IMR-90 (cell line): ENCODE measurements around the gene DVL1. TPM values are rescaled to one million over a fixed set of nuclear protein-coding genes. Genes with fewer than 3 reads are reported as not detected.

Experiments
- ATAC-seq: fragments of 200-7000 bp; cut with Tn5 transposase; 2 replicates; pipeline ENCODE4 v1.9.1; 2020; ENCODE audit warnings: low read depth, mild to moderate bottlenecking, moderate library complexity
- BruUV-seq: library from RNA; stranded (reverse); fragments of 400-500 nt; replicated peaks from 2 replicates; lab custom pipeline; 2021; lab: Mats Ljungman, UMichigan
- CTCF ChIA-PET: fragments of 300-600 bp; formaldehyde crosslinking; extraction: SDS; loops from one replicate; lab custom pipeline; 2021; ENCODE audit warnings: antibody characterized with exemption; lab: Yijun Ruan, JAX
- POLR2A ChIA-PET: fragments of 300-600 bp; sonication (Branson Sonifier 250); formaldehyde crosslinking; loops from one replicate; lab custom pipeline; 2022; ENCODE audit warnings: antibody characterized with exemption; ENCODE audit not compliant: unreplicated experiment; lab: Charles Lee
- DNase-seq: peaks from one replicate; pipeline ENCODE4 v3.0.0; 2013
- H2AFZ ChIP-seq: replicated peaks from 2 replicates; pipeline ENCODE3; 2013; ENCODE audit warnings: low read length, mild to moderate bottlenecking; ENCODE audit not compliant: poor library complexity
- H2AK5ac ChIP-seq: 2 replicates; pipeline ENCODE4 v1.6.1; 2013; ENCODE audit warnings: low read depth, low read length, inconsistent platforms
- H2AK9ac ChIP-seq: replicated peaks from 2 replicates; pipeline ENCODE3; 2013; ENCODE audit warnings: mild to moderate bottlenecking, low read depth, low read length, moderate library complexity; ENCODE audit not compliant: poor library complexity
- H2BK120ac ChIP-seq: 2 replicates; pipeline ENCODE4 v1.6.1; 2013; ENCODE audit warnings: low read depth, low read length, inconsistent platforms
- H2BK15ac ChIP-seq: 3 replicates; pipeline ENCODE4 v1.6.1; 2013; ENCODE audit warnings: low read depth, low read length, inconsistent platforms
- H2BK20ac ChIP-seq: 2 replicates; pipeline ENCODE4 v1.6.1; 2013; ENCODE audit warnings: low read depth, mild to moderate bottlenecking, inconsistent platforms, low read length, moderate library complexity
- H2BK5ac ChIP-seq: 2 replicates; pipeline ENCODE4 v1.6.1; 2013; ENCODE audit warnings: mild to moderate bottlenecking, low read depth, low read length, inconsistent platforms; ENCODE audit not compliant: poor library complexity, severe bottlenecking
- H3K14ac ChIP-seq: replicated peaks from 2 replicates; pipeline ENCODE4 v1.6.1; 2013; ENCODE audit warnings: low read depth, low read length, inconsistent platforms
- H3K18ac ChIP-seq: 2 replicates; pipeline ENCODE4 v1.6.1; 2013; ENCODE audit warnings: low read depth, low read length, control low read depth
- H3K23ac ChIP-seq: 2 replicates; pipeline ENCODE4 v1.6.1; 2013; ENCODE audit warnings: low read depth, low read length, inconsistent platforms
- H3K27ac ChIP-seq: 2 replicates; pipeline ENCODE4 v1.5.1; 2013; ENCODE audit warnings: mild to moderate bottlenecking, control low read depth, low read length; ENCODE audit not compliant: insufficient read depth
- H3K27me3 ChIP-seq: 2 replicates; pipeline ENCODE4 v1.6.1; 2013; ENCODE audit warnings: low read length; ENCODE audit not compliant: control insufficient read depth, insufficient read depth
- H3K36me3 ChIP-seq: 2 replicates; pipeline ENCODE4 v1.6.1; 2013; ENCODE audit warnings: low read length, mixed read lengths; ENCODE audit not compliant: control insufficient read depth, insufficient read depth
- H3K4ac ChIP-seq: 2 replicates; pipeline ENCODE4 v1.6.1; 2013; ENCODE audit warnings: low read depth, low read length, inconsistent platforms
- H3K4me1 ChIP-seq: 2 replicates; pipeline ENCODE4 v1.6.1; 2013; ENCODE audit warnings: low read length, mixed read lengths; ENCODE audit not compliant: control insufficient read depth, insufficient read depth
- H3K4me2 ChIP-seq: 2 replicates; pipeline ENCODE4 v1.6.1; 2013; ENCODE audit warnings: low read depth, mild to moderate bottlenecking, control low read depth, low read length, moderate library complexity
- H3K4me3 ChIP-seq: 2 replicates; pipeline ENCODE4 v1.5.1; 2013; ENCODE audit warnings: low read depth, mild to moderate bottlenecking, control low read depth, low read length, moderate library complexity; ENCODE audit not compliant: insufficient read depth
- H3K56ac ChIP-seq: 2 replicates; pipeline ENCODE4 v1.6.1; 2013; ENCODE audit warnings: low read length, inconsistent platforms; ENCODE audit not compliant: insufficient read depth; ENCODE audit errors: extremely low read depth
- H3K79me1 ChIP-seq, 2 experiments: 2 replicates each; pipeline ENCODE4 v1.6.1; 2013; ENCODE audit warnings: low read length in 2 of 2, inconsistent platforms in 1 of 2, low read depth in 1 of 2
- H3K9ac ChIP-seq: 2 replicates; pipeline ENCODE4 v1.6.1; 2013; ENCODE audit warnings: low read depth, low read length, control low read depth
- H3K9me1 ChIP-seq: 2 replicates; pipeline ENCODE4 v1.6.1; 2013; ENCODE audit warnings: low read length, inconsistent platforms; ENCODE audit not compliant: insufficient read depth
- H3K9me3 ChIP-seq: 2 replicates; pipeline ENCODE4 v1.6.1; 2013; ENCODE audit warnings: low read length; ENCODE audit not compliant: control insufficient read depth, insufficient read depth
- H4K20me1 ChIP-seq: 2 replicates; pipeline ENCODE4 v1.6.1; 2013; ENCODE audit warnings: low read length, inconsistent platforms; ENCODE audit not compliant: insufficient read depth
- H4K5ac ChIP-seq: 2 replicates; pipeline ENCODE4 v1.6.1; 2013; ENCODE audit warnings: mild to moderate bottlenecking, low read depth, low read length, control low read depth
- H4K8ac ChIP-seq, 2 experiments: 2 replicates each; pipeline ENCODE4 v1.6.1; 2013; ENCODE audit warnings: low read depth in 2 of 2, low read length in 2 of 2, control low read depth in 1 of 2, inconsistent platforms in 1 of 2
- H4K91ac ChIP-seq: 2 replicates; pipeline ENCODE4 v1.6.1; 2013; ENCODE audit warnings: low read depth, low read length, inconsistent platforms; ENCODE audit not compliant: insufficient read depth
- BHLHE40 ChIP-seq: fragments of 150-350 bp; IDR thresholded peaks from 2 replicates; pipeline ENCODE4 v1.6.1; 2016; ENCODE audit warnings: mild to moderate bottlenecking, low read depth, low read length
- CEBPB ChIP-seq: IDR thresholded peaks from 2 replicates; pipeline ENCODE4 v1.6.1; 2012; ENCODE audit warnings: low read depth, low read length, improper control_type of control experiment
- ELK1 ChIP-seq: fragments of 150-350 bp; IDR thresholded peaks from 2 replicates; pipeline ENCODE4 v1.6.1; 2016; ENCODE audit warnings: low read depth, mild to moderate bottlenecking, low read length, moderate library complexity, borderline replicate concordance
- FOS ChIP-seq: fragments of 150-350 bp; IDR thresholded peaks from 2 replicates; pipeline ENCODE4 v1.6.1; 2016; ENCODE audit warnings: low read depth, low read length
- MAFK ChIP-seq: IDR thresholded peaks from 2 replicates; pipeline ENCODE4 v1.6.1; 2012; ENCODE audit warnings: low read depth, low read length, improper control_type of control experiment
- MAZ ChIP-seq: IDR thresholded peaks from 2 replicates; pipeline ENCODE4 v1.6.1; 2012; ENCODE audit warnings: low read depth, mild to moderate bottlenecking, low read length, improper control_type of control experiment, moderate library complexity, borderline replicate concordance
- MXI1 ChIP-seq: IDR thresholded peaks from 2 replicates; pipeline ENCODE4 v1.6.1; 2012; ENCODE audit warnings: low read depth, mild to moderate bottlenecking, low read length, moderate library complexity, borderline replicate concordance
- NFE2L2 ChIP-seq: fragments of 150-350 bp; IDR thresholded peaks from 2 replicates; pipeline ENCODE4 v1.6.1; 2016; ENCODE audit warnings: low read depth, mild to moderate bottlenecking, low read length
- POLR2A ChIP-seq: IDR thresholded peaks from 2 replicates; pipeline ENCODE4 v1.6.1; 2012; ENCODE audit warnings: mild to moderate bottlenecking, low read depth, low read length
- RAD21 ChIP-seq: IDR thresholded peaks from 2 replicates; pipeline ENCODE4 v1.6.1; 2012; ENCODE audit warnings: low read length, improper control_type of control experiment
- RCOR1 ChIP-seq: IDR thresholded peaks from 2 replicates; pipeline ENCODE4 v1.6.1; 2012; ENCODE audit warnings: mild to moderate bottlenecking, low read length, improper control_type of control experiment; ENCODE audit not compliant: insufficient replicate concordance
- RFX5 ChIP-seq: IDR thresholded peaks from 2 replicates; pipeline ENCODE4 v1.8.0; 2012; ENCODE audit warnings: low read depth, mild to moderate bottlenecking, low read length, moderate library complexity
- SMC3 ChIP-seq: fragments of 150-350 bp; IDR thresholded peaks from 2 replicates; pipeline ENCODE4 v1.6.1; 2016; ENCODE audit warnings: low read depth, mild to moderate bottlenecking, antibody characterized with exemption, low read length, moderate library complexity
- WGBS, 2 experiments: methylation state at CpG; one replicate each; pipeline versions ENCODE4 v1.1.5 to v1.1.7; 2013; ENCODE audit warnings: missing lambda C conversion rate in 2 of 2; ENCODE audit not compliant: insufficient read length in 1 of 2; ENCODE audit errors: extremely low coverage in 2 of 2; 5-methylcytosine and 5-hydroxymethylcytosine counted together
- dilution Hi-C: fragments of 300-500 bp; cut with HindIII; formaldehyde crosslinking; loops from one replicate; pipeline ENCODE4 v1.14.3; 2018; ENCODE audit warnings: low sequenced_read_pairs; ENCODE audit not compliant: unreplicated experiment
- in situ Hi-C: fragments of 300-500 bp; cut with MboI; formaldehyde crosslinking; loops from 3 replicates; pipeline ENCODE4 v1.14.3; 2019; ENCODE audit warnings: low sequenced_read_pairs, inconsistent platforms, mixed read lengths
- intact Hi-C: fragments of 100-400 bp; cut with micrococcal nuclease; formaldehyde crosslinking; loops from 2 replicates; pipeline ENCODE4 v1.10.0; 2022
- polyA plus RNA-seq, 3 experiments: library from polyadenylated mRNA; depleted of rRNA; stranded (reverse); fragments of >200 nt; gene quantifications; 2 replicates each; pipeline ENCODE4 v1.2.3, GENCODE V29; 2012; ENCODE audit warnings: low replicate concordance in 1 of 3
- total RNA-seq: library from RNA; depleted of rRNA; stranded (reverse); fragments of >200 nt; gene quantifications from 2 replicates; pipeline ENCODE4 v1.2.3, GENCODE V29; 2012
- TF ChIP-seq, protein P1 (sequence below): conservative IDR thresholded peaks from 2 replicates; pipeline ENCODE4 v1.5.1; 2012; ENCODE audit warnings: mild to moderate bottlenecking, low read depth, low read length, improper control_type of control experiment
- TF ChIP-seq, protein P2 (sequence below): fragments of 150-350 bp; IDR thresholded peaks from 2 replicates; pipeline ENCODE4 v1.6.1; 2017; ENCODE audit warnings: mild to moderate bottlenecking, antibody characterized with exemption, low read length, low read depth

DVL1 gene
- total and polyA plus RNA-seq, 2 of the 4 experiments (the other 2 are of a cell fraction) = 27.2 to 35.9 TPM

- CTCF ChIA-PET = no interaction called here
- in situ Hi-C loops (no loop called here), dilution Hi-C loops (no loop called here), intact Hi-C loops (no loop called here)
- no peak overlapping the region; the same call in 1 of the 2 replicates for H3K27ac ChIP-seq
- no peak overlapping the region for H3K9ac ChIP-seq
- H3K14ac ChIP-seq = peak overlapping the region; percentile 32; the same call in 1 of the 2 replicates
- peak overlapping the region; percentile 29; the same call in 1 of the 2 replicates for H3K4me2 ChIP-seq
- no peak overlapping the region for H2BK20ac ChIP-seq
- no peak overlapping the region for H3K18ac ChIP-seq
- H4K5ac ChIP-seq = no peak overlapping the region
- peaks cover 6 to 60% of the 10 kb centered on the region in 2 experiments; a peak in 3 of 4 replicates for H3K79me1 ChIP-seq
- H4K8ac ChIP-seq = no peak overlapping the region
- H3K4me3 ChIP-seq = no peak overlapping the region
- no peak for ATAC-seq
- peaks cover 8% of the 10 kb centered on the region; the same call in 1 of the 2 replicates for H3K9me1 ChIP-seq
- DNase-seq = no peak
- H2AK5ac ChIP-seq = peak overlapping the region; percentile 73
- H3K4ac ChIP-seq = peak overlapping the region; percentile 61
- no peaks in the 10 kb centered on the region for H3K27me3 ChIP-seq
- H2BK120ac ChIP-seq = 0 out of 2 replicates have a peak overlapping the region, but pooled peaks have one; percentile 23
- no peak overlapping the region for H3K56ac ChIP-seq
- peak overlapping the region; percentile 40 for H2BK5ac ChIP-seq
- no peak overlapping the region for H2BK15ac ChIP-seq
- no peaks in the 10 kb centered on the region for H3K9me3 ChIP-seq
- peaks cover 62% of the 10 kb centered on the region for H4K20me1 ChIP-seq
- peaks cover 7% of the 10 kb centered on the region for H3K36me3 ChIP-seq
- WGBS, 2 experiments = 60% methylated on average over 2 of the region's 12 CpGs; no CpG with 5 or more reads in 1 of the 2 experiments
- H4K91ac ChIP-seq = no peak overlapping the region
- POLR2A ChIA-PET = interaction anchor here (0.9 kb wide), 1 partner anchor 29 kb away, joined by 3 read pairs; the partner anchor contains the start of gene AURKAIP1
- peak overlapping the region; percentile 67 for H2AFZ ChIP-seq
- H2AK9ac ChIP-seq = peak overlapping the region; percentile 91
- peak overlapping the region; percentile 59; the same call in 1 of the 2 replicates for H3K23ac ChIP-seq
- H3K4me1 ChIP-seq = peaks cover 30% of the 10 kb centered on the region
- BruUV-seq = no TSS peak
- no peak for TF ChIP-seq ELK1
- no peak for TF ChIP-seq MAFK
- no peak for TF ChIP-seq FOS
- TF ChIP-seq, protein P1, sequence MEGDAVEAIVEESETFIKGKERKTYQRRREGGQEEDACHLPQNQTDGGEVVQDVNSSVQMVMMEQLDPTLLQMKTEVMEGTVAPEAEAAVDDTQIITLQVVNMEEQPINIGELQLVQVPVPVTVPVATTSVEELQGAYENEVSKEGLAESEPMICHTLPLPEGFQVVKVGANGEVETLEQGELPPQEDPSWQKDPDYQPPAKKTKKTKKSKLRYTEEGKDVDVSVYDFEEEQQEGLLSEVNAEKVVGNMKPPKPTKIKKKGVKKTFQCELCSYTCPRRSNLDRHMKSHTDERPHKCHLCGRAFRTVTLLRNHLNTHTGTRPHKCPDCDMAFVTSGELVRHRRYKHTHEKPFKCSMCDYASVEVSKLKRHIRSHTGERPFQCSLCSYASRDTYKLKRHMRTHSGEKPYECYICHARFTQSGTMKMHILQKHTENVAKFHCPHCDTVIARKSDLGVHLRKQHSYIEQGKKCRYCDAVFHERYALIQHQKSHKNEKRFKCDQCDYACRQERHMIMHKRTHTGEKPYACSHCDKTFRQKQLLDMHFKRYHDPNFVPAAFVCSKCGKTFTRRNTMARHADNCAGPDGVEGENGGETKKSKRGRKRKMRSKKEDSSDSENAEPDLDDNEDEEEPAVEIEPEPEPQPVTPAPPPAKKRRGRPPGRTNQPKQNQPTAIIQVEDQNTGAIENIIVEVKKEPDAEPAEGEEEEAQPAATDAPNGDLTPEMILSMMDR = no peak
- no peak for TF ChIP-seq RFX5
- no peak for TF ChIP-seq POLR2A
- TF ChIP-seq CEBPB = no peak
- no peak for TF ChIP-seq BHLHE40
- TF ChIP-seq MAZ = no peak
- TF ChIP-seq RAD21 = no peak
- no peak for TF ChIP-seq SMC3
- no peak for TF ChIP-seq NFE2L2
- no peak for TF ChIP-seq RCOR1
- TF ChIP-seq, protein P2, sequence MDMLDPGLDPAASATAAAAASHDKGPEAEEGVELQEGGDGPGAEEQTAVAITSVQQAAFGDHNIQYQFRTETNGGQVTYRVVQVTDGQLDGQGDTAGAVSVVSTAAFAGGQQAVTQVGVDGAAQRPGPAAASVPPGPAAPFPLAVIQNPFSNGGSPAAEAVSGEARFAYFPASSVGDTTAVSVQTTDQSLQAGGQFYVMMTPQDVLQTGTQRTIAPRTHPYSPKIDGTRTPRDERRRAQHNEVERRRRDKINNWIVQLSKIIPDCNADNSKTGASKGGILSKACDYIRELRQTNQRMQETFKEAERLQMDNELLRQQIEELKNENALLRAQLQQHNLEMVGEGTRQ = no peak
- TF ChIP-seq MXI1 = no peak
These were observed 3.2 kb downstream of the DVL1 start for GRCh38 chr1:1345860-1346500.
